ENCODE results near the gene CYP4F22. TPM values are rescaled to one million over a fixed set of nuclear protein-coding genes. Genes with fewer than 3 reads are reported as not detected.

The CYP4F22 gene
- total RNA-seq, 1 experiment from 2014 or later: not detected

DNA sequence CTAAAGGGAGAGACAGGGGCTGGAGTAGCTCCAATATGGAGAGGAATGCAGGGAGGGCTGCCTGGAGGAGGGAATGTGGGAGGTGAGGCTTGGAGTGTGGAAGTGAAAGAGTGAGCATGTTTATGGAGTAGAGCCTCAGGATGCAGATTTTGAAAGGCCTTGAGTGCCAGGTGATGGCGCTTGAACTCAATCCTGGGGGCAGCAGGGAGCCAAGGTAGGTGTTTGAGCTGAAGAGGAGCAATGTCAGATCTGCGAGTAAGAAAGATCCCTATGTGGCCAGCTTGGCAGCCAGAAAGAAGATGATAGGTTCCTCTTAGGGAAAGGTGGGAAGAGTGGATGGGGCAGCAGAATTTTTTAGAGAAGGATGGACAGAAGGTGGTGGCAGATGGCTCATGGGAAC is 40.3 kb downstream of the CYP4F22 start:
- H3K79me2 ChIP-seq (ENCODE audit: low read depth): no peaks in the 10 kb centered on the region
- ChIA-PET POLR2A (ENCODE audit: unreplicated experiment) (no interaction called here), CTCF (no interaction called here)
- no peak overlapping the region for H3K27ac ChIP-seq
- H3K27me3 ChIP-seq (ENCODE audit: insufficient read depth, low read depth): peaks cover 8% of the 10 kb centered on the region; the same call in 1 of the 2 replicates
- TF ChIP-seq, protein P1, sequence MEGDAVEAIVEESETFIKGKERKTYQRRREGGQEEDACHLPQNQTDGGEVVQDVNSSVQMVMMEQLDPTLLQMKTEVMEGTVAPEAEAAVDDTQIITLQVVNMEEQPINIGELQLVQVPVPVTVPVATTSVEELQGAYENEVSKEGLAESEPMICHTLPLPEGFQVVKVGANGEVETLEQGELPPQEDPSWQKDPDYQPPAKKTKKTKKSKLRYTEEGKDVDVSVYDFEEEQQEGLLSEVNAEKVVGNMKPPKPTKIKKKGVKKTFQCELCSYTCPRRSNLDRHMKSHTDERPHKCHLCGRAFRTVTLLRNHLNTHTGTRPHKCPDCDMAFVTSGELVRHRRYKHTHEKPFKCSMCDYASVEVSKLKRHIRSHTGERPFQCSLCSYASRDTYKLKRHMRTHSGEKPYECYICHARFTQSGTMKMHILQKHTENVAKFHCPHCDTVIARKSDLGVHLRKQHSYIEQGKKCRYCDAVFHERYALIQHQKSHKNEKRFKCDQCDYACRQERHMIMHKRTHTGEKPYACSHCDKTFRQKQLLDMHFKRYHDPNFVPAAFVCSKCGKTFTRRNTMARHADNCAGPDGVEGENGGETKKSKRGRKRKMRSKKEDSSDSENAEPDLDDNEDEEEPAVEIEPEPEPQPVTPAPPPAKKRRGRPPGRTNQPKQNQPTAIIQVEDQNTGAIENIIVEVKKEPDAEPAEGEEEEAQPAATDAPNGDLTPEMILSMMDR (conservative IDR thresholded peaks at IDR 0.05): no peak
- no peak for TF ChIP-seq EZH2 (IDR thresholded peaks at IDR 0.05; ENCODE audit: low read depth)
- H3K9me2 ChIP-seq (ENCODE audit: insufficient read depth): no peaks in the 10 kb centered on the region
- no peaks in the 10 kb centered on the region for H3K36me3 ChIP-seq (ENCODE audit: low read depth)
- H3F3A ChIP-seq (ENCODE audit: insufficient read depth, low read depth): peaks cover 4% of the 10 kb centered on the region; the same call in 1 of the 2 replicates
- no TSS peak for BruUV-seq (replicated peaks)
- no peak overlapping the region for H3K4me2 ChIP-seq
- no peaks in the 10 kb centered on the region for H3K9me3 ChIP-seq (ENCODE audit: insufficient read depth, low read depth)
- no peak overlapping the region for H3K4me3 ChIP-seq
- intact Hi-C loops (cut with micrococcal nuclease; ENCODE audit: unreplicated experiment): no loop called here
- H2AFZ ChIP-seq: no peak overlapping the region
- no peaks in the 10 kb centered on the region for H4K20me1 ChIP-seq (ENCODE audit: insufficient read depth)
- no peak for DNase-seq
- no peaks in the 10 kb centered on the region for H3K4me1 ChIP-seq (replicated peaks; ENCODE audit: insufficient read depth)

DNA sequence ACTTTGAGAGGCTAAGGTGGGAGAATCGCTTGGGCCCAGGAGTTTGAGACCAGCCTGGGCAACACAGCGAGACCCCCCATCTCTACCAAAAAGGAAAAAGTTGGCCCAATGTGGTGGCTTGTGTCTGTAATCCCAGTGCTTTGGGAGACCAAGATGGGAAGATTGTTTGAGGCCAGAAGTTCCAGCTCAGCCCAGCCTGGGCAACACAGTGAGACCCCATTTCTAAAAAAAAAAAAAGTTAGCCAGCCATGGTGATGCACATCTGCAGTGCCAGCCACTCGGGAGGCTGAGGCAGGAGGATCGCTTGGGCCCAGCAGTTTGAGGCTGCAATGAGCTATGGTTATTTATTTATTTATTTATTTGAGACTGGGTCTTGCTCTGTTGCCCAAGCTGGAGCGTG is 41.3 kb downstream of the CYP4F22 start:
- no peaks in the 10 kb centered on the region for H3K36me3 ChIP-seq (ENCODE audit: low read depth)
- no peak overlapping the region for H3K4me3 ChIP-seq
- no peak for DNase-seq
- BruUV-seq (replicated peaks): no TSS peak
- H2AFZ ChIP-seq: no peak overlapping the region
- no peaks in the 10 kb centered on the region for H3K9me3 ChIP-seq (ENCODE audit: insufficient read depth, low read depth)
- H3K27me3 ChIP-seq (ENCODE audit: insufficient read depth, low read depth): peaks cover under 1% of the 10 kb centered on the region; the same call in 1 of the 2 replicates
- peaks cover 4% of the 10 kb centered on the region; the same call in 1 of the 2 replicates for H3F3A ChIP-seq (ENCODE audit: insufficient read depth, low read depth)
- H3K4me2 ChIP-seq: no peak overlapping the region
- ChIA-PET POLR2A (ENCODE audit: unreplicated experiment) (no interaction called here), CTCF (no interaction called here)
- TF ChIP-seq, protein P1 (conservative IDR thresholded peaks at IDR 0.05): no peak
- no peak for TF ChIP-seq EZH2 (IDR thresholded peaks at IDR 0.05; ENCODE audit: low read depth)
- no peak overlapping the region for H3K27ac ChIP-seq
- H4K20me1 ChIP-seq (ENCODE audit: insufficient read depth): no peaks in the 10 kb centered on the region
- intact Hi-C loops (cut with micrococcal nuclease; ENCODE audit: unreplicated experiment): no loop called here
- no peaks in the 10 kb centered on the region for H3K79me2 ChIP-seq (ENCODE audit: low read depth)
- H3K4me1 ChIP-seq (replicated peaks; ENCODE audit: insufficient read depth): no peaks in the 10 kb centered on the region
- no peaks in the 10 kb centered on the region for H3K9me2 ChIP-seq (ENCODE audit: insufficient read depth)

DNA sequence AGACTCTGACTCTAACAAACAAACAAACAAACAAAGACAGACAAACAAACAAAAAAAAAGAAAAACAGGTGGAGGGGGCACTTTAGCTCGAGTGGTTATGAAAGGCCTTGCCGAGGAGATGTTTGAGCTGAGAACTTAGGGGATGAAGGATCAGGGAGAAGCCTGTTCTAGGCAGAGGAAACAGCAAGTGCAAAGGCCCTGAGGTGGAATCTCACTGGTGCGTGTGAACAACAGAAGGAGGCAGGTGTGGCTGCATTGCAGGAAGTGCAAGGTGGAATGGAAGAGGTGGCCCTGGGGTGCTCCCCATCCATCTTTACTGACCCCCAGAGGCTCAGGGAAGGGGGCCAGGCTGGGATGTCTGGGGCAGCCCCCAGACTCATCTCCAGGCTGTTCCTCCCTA is 41.9 kb downstream of the CYP4F22 start:
- Histone ChIP-seq H3K27me3 (ENCODE audit: insufficient read depth, low read depth) (no peaks in the 10 kb centered on the region), H3K4me2 (no peak overlapping the region), H3K36me3 (ENCODE audit: low read depth) (no peaks in the 10 kb centered on the region), H2AFZ (no peak overlapping the region), H3K4me1 (replicated peaks; ENCODE audit: insufficient read depth) (peaks cover 1% of the 10 kb centered on the region; the same call in 1 of the 2 replicates), H4K20me1 (ENCODE audit: insufficient read depth) (no peaks in the 10 kb centered on the region), H3F3A (ENCODE audit: insufficient read depth, low read depth) (peaks cover 4% of the 10 kb centered on the region; the same call in 1 of the 2 replicates), H3K27ac (no peak overlapping the region), H3K9me3 (ENCODE audit: insufficient read depth, low read depth) (no peaks in the 10 kb centered on the region), H3K79me2 (ENCODE audit: low read depth) (no peaks in the 10 kb centered on the region), H3K9me2 (ENCODE audit: insufficient read depth) (no peaks in the 10 kb centered on the region), H3K4me3 (no peak overlapping the region)
- DNase-seq: no peak
- ChIA-PET CTCF (no interaction called here), POLR2A (ENCODE audit: unreplicated experiment) (no interaction called here)
- BruUV-seq (replicated peaks): no TSS peak
- TF ChIP-seq, protein P1 (conservative IDR thresholded peaks at IDR 0.05): no peak
- no peak for TF ChIP-seq EZH2 (IDR thresholded peaks at IDR 0.05; ENCODE audit: low read depth)
- intact Hi-C loops (cut with micrococcal nuclease; ENCODE audit: unreplicated experiment): no loop called here

All from PC-9 (cell line).